HG03025 (cell line): ENCODE measurements around the gene PSPC1.
A peak's percentile ranks its signal among the peaks of the same experiment; 100 is the strongest.
"Not testable (repeated sequence)": the region's sequence is repeated elsewhere in the genome, so short reads cannot be mapped to it uniquely, and the experiment has no call there.

Source experiments
- ATAC-seq: cut with Tn5 transposase; IDR thresholded peaks from one replicate; pipeline ENCODE4 v1.9.1; 2021; ENCODE audit warnings: mild to moderate bottlenecking, moderate library complexity; ENCODE audit not compliant: unreplicated experiment, low FRiP score

Gene PSPC1, protein sequence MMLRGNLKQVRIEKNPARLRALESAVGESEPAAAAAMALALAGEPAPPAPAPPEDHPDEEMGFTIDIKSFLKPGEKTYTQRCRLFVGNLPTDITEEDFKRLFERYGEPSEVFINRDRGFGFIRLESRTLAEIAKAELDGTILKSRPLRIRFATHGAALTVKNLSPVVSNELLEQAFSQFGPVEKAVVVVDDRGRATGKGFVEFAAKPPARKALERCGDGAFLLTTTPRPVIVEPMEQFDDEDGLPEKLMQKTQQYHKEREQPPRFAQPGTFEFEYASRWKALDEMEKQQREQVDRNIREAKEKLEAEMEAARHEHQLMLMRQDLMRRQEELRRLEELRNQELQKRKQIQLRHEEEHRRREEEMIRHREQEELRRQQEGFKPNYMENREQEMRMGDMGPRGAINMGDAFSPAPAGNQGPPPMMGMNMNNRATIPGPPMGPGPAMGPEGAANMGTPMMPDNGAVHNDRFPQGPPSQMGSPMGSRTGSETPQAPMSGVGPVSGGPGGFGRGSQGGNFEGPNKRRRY

DNA sequence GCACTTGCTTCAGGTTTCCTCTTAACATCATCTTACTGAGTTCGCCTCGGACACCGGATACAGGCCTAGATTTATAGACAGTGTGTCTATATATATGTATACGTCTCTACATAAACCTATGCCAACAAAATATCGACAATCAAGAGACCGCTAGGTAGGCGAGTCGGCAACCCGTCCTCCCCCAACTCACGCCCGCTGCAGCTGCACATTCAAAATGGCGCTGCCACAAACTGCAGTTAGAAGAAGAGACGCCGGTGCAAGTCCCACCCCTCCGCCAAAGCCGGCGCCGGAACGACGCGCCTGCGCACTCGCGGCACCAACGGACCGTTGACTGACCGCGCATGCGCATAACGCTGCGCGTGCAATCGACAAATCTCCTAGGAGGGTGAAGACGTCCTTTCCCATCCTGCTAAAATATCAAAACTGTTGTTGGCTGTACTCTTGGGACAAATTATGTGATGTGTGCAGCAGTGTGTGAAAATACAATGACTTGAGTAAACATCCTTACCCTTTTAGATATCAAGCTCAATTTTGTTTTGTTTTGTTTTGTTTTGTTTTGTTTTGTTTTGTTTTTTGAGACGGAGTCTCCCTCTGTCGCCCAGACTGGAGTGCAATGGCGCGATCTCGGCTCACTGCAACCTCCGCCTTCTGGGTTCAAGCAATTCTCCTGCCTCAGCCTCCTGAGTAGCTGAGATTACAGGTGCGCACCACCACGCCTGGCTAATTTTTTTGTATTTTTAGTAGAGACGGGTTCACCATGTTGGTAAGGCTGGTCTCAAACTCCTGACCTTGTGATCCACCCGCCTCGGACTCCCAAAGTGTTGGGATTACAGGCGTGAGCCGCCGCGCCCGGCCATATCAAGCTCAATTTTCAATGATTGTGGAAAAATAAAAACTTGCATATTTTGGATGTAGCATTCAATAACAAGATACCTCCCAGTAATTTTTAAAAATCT lies at the start of gene PSPC1:
PSPC1 (minus strand) TSS at position 219 of the 956 bp plus-strand sequence; CDS start at position 31, 188 bp downstream.
- peak; percentile 85 for ATAC-seq

DNA sequence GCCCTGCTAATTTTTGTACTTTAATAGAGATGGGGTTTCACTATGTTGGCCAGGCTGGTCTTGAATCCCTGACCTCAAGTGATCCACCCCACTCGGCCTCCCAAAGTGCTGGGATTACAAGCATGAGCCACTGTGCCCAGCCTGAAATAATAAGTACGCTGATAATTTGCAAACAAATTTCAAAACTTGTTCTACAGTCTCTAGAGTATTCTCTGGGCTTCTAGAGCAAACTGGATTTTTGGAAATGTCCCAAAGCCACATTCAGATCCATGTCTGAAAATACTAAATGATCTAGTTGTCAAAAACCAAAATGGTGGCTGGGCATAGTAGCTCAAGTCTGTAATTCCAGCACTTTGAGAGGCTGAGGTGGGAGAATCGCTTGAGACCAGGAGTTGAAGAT lies 39.9 kb upstream of the PSPC1 start:
- ATAC-seq: no peak

DNA sequence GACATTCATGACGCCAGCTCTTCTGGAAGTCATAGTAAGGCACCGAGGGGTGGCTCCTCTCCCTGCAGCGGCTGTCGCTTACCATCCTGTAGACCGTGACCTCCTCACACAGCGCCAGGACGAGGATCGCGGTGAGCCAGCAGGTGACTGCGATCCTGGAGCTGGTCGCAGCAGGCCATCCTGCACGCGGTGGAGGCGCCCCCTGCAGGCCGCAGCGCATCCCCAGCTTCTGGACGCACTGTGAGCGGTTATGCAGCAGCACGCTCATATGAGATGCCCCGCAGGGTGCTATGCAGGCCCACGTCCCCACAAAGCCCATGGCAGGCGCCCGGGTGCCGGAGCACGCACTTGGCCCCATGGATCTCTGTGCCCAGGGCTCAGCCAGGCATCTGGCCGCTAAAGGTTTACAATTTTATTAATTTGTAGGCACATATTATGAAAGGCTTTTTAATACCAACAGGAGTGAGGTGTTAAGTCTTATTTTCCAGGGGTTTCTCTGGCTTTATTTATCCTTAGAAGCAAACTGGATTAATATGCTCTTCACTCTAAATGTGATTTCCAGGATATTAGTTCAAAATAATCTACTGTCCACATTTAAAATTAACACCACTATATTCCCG lies 35.6 kb upstream of the PSPC1 start:
- no peak for ATAC-seq

DNA sequence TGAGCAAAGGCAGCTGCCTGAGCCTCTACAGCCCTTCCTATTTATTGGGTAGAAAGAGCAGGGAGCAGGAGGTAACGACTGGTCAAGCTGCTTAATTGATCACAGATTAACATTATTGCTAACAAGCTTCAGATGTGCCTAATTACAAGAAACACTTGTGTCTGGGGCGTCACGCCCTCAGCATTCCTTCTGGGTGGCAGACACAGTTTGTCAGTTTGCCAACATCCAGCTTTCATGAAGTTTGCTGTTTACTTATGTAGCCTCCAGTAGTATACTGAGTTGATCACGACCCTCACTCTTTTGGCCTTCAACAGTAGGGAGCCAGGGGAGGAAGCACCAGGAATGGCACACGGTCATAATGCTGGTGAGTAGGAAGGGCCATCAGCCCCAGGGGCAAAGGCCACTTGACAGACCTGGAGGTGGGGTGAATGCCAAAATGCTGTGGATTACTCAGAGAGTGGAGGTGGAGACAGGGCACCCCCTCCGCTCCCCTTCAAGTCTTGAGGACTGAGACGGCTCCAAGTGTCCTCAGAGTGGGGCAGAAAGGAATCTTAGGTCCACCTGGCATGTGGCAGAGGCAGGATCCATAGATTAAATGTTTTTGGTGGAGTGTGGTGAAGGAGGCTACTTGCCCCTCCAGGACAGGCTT lies 34.9 kb upstream of the PSPC1 start:
- ATAC-seq: no peak

DNA sequence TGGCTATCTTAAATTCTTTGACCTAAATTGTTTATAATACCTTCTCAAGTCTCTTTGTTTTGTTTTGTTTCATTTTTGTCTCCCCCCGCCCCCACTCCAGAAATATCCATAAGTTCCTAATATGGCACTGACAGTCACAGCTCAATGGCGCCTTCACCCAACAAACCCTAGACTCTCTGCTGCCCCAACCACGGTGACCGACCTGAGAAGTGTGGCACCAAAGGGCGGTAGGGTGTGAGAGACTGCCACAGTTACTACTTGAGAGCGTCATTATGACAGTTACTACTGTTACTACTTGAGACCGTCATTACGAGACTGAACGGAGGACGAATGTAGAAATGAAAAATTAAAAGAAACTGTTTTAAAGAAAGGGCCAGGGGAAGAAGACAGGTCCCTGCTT lies 34.4 kb upstream of the PSPC1 start:
- no peak for ATAC-seq

DNA sequence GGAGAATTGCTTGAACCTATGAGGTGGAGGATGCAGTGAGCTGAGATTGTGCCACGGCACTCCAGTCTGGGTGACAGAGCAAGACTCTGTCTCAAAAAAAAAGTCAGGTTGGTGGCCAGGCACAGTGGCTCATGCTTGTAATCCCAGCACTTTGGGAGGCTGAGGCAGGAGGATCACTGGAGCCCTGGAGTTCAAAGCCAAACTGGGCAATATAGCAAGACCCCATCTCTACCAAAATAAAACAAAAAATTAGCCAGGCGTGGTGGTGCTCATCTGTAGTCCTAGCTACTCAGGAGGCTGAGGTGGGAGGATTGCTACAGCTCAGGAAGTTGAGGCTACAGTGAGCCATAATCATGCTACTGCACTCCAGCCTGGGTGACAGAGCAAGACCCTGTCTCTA lies 33.1 kb upstream of the PSPC1 start:
- not testable (repeated sequence) for ATAC-seq

DNA sequence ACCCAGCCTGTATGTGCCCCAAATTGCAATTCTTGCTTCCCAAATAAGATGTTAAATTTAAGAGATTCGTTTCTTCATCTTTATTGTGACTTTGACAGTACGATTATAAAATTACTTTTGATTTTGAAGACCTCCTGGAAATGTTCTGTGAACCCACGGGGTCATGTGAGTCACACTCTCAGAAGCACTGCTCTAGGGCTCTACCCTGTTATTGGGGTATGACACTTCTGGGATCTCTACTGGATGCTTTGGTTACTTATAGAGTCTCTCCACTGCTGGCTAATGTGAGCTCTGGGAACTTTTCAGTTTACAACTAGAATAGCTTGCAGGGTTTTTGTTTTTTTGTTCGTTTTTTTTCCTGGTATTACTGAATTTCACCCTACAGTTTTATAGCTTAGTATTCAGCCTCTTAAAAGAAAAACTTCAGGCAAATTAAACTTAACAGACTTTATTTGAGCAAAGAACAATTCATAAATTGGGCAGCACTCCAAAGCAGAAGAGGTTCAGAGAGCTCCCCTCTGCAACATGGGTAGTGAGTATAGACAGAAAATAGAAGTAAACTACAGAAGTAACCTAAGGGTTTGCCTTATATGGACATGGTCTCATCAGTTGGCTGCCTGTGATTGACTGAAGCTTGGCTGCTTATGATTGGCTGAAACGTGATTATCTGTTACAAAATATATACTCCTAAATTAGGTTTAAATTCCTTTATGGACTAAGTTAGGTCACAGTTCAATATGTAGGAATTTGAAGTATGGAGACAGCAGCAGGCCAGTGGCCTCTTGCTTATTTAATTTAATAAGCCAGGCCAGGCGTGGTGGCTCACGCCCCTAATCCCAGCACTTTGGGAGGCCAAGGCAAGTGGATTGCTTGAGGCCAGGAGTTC lies 28.5 kb upstream of the PSPC1 start:
- ATAC-seq: no peak

DNA sequence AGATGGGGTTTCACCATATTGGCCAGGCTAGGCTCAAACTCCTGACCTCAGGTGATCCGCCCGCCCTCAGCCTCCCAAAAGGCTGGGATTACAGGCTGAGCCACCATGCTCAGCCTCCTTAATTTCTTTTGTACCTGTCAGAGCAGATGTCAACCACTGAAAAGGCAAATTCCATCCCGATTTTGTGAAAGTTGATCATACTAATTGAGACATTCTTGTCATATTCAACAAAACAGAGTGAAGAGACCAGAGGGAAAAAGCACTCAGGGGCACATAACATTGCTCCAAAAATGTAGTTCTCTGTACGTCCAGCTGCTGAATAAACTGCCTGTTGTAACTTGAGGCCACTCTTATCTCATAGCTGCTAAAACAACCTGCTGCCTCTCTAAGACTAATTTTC lies 27.4 kb upstream of the PSPC1 start:
- ATAC-seq: no peak

DNA sequence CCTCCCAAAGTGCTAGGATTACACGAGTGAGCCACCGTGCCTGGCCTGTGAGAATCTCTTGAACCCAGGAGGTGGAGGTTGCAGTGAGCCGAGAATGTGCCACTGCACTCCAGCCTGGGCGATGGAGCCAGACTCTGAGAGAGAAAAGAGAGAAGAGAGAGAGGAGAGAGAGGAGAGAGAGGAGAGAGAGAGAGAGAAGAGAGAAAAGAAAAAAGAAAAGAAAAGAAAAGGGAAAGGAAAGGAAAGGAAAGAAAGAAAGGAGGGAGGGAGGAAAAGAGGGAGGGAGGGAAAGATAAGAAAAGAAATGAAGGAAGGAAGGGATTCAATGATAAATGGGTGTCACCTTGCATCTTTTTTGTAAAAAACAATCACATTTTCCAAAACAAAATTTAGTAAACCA lies 23.0 kb upstream of the PSPC1 start:
- no peak for ATAC-seq

DNA sequence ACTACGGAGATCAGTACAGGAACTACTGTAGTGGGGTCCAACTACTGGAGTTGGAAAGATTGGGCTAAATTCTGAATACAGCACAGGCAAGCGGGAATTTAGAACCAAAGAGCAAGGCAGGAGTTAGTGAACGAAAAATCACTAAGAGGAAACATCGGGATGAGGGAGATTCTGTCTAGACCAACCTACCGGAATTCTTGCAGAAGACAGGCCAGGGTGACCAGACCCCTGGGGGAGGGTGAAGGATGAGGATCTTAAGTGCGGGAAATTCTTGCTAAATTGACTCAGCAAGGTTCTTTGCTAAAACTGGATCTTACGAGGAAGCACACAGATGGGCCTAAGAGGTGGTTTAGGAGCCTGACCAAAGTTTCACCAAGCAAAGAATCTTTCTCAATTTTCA lies 13.2 kb upstream of the PSPC1 start:
- no peak for ATAC-seq

DNA sequence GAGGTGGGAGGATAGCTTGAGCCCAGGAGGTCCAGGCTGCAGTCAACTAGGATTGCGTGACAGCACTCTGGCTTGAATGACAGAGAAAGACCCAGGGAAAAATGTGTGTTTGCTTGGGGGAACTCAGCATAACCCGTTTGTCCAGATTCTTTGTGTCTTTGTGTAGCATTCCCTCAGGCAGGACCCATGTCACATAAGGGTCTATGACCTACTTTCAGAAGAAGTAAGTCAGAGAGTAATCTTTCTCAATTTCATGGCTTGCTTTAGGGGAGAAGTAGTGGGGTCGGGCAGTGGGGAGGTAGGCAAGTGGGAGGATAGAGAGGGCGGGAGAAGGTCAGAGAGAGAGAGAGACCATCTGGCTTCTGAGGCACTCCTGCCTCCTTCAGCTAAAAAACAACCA lies 11.9 kb upstream of the PSPC1 start:
- no peak for ATAC-seq

DNA sequence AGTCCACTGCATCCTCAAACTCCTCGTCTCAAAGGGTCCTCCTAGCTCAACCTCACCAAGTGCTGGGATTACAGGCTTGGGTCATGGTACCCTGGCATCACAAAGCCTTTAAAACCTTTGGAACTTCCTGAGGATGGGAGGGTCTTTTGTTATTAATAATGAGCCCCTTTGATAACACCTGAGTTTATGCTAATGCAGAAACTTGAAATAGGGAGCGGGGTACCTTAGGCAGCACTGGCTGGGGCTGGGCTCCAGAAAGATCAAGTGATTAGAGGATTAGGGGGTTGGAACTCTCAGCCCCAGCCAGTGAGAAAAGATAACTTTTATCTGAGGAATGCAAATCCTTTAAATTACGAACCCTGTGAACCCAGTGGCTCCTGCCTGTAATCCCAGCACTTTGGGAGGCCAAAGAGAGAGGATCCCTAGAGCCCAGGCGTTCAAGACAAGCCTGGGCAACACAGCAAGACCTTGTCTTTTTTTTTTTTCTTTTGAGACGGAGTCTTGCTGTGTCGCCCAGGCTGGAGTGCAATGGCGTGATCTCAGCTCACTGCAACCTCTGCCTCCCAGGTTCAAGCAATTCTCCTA lies 9.3 kb upstream of the PSPC1 start:
- no peak for ATAC-seq

DNA sequence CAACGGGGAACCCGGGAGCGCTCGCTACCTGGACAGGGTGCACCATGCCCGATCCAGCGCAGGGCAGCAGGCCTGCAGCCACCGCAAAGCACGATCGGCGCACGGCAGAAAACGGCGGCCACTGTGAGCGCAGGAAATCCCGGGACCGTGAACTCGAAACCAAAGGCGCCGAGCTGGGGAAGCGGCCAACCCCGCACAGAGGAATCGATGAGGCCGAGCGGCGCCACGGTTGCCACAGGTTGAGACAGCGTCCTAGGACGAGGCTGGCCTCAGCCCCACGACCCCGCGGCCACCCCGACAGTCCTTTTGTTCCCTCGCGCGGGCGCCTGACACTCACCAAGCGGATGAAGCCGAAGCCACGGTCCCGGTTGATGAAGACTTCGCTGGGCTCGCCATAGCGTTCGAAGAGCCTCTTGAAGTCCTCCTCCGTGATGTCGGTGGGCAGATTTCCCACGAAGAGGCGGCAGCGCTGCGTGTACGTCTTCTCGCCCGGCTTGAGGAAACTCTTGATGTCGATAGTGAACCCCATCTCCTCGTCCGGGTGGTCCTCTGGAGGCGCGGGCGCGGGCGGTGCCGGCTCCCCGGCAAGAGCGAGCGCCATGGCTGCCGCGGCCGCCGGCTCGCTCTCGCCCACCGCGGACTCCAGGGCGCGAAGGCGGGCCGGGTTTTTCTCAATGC lies 557 bp downstream of the PSPC1 start:
- ATAC-seq: peak; percentile 41

DNA sequence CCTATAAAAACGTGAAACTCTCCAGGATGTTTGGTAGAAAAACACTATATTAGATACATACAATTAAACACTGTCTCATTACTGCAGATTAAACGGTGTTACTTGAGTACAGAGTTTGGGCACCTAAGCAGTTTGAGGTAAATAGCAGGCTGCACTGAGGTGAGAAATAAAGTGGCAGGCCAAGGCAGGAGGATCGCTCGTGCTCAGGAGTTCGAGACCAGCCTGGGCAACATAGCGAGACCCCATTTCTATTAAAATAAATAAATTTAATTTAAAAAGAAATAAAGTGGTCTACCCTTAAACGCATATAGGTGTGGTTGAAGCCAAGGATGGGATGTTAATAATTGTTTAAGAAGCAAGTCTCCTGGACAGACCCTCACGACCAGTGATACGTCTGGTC lies 1.2 kb downstream of the PSPC1 start:
- no peak for ATAC-seq

DNA sequence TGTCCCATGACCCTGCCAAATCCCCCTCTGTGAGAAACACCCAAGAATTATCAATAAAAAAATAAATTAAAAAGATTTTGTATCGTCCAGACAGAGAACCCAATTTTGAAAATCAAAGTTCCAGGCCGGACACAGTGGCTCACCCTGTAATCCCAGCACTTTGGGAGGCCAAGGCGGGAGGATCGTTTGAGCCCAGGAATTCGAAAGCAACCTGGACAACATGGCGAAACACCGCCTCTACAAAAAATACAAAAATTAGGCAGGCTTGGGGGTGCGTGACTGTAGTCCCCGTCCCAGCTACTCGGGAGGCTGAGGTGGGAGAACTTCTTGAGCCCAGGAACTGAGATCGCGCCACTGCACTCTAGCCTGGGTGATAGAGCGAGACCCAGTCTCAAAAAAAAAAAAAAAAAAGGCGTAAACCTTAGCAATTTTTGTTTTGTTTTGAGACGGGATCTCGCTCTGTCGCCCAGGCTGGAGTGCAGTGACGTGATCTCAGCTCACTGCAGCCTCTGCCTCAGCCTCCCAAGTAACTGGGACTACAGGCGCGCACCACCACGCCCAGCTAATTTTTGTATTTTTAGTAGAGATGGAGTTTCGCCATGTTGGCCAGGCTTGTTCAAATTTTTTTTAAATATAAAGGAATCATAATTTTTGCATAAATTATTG lies 1.9 kb downstream of the PSPC1 start:
- not testable (repeated sequence) for ATAC-seq

DNA sequence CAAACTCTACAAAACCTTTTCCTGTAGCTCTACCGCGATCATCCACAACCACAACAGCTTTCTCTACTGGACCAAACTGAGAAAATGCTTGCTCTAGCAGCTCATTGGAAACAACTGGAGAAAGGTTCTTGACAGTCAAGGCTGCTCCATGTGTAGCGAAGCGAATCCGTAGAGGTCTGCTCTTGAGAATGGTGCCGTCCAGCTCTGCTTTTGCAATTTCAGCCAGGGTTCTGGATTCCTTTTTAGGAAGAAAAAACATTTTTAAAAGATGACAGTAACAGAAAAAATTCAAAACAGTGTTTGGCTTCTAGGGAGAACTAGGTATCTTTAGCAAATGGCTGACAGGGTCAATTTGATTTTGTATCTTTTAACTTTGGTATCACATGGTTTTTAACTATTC lies 10.4 kb downstream of the PSPC1 start:
- no peak for ATAC-seq

DNA sequence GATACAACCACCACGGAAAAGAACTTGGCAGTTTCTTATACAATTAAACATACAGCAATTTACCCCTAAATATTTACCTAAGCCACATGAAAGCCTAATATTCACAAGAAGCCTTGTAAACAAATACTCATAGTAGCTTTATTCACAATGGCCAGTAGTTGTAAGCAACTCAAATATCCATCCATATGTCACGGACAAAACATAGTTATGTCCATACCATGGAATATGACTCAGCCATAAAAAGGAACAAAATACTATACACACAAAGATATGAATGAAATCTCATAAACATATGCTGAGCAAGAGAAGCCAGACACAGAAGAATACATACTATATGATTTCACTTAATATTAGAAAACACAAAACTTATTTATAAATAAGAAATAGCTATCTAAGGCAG lies 12.9 kb downstream of the PSPC1 start:
- no peak for ATAC-seq

DNA sequence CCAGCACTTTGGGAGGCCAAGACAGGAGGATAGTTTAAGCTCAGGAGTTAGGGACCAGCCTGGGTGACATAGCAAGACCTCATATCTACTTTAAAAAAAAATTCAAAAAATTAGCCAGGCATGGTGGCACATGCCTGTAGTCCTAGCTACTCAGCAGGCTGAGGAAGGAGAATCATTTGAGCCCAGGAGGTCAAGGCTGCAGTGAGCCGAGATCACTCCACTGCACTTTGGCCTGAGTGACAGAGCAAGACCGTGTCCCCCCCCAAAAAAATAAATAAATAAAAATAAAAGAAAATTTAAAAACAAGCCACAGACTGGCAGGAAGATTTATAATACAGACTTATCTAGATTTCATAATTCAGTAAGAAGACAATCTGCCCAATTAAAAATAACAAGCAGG lies 14.8 kb downstream of the PSPC1 start:
- ATAC-seq: no peak
